GM19452 (cell line): Measurements from ENCODE around the gene CEP85L.
A peak's percentile ranks its signal among the peaks of the same experiment; 100 is the strongest.

ENCODE experiments used
- ATAC-seq: cut with Tn5 transposase; IDR thresholded peaks from one replicate; pipeline ENCODE4 v1.9.1; 2021; ENCODE audit not compliant: unreplicated experiment

CEP85L gene

DNA sequence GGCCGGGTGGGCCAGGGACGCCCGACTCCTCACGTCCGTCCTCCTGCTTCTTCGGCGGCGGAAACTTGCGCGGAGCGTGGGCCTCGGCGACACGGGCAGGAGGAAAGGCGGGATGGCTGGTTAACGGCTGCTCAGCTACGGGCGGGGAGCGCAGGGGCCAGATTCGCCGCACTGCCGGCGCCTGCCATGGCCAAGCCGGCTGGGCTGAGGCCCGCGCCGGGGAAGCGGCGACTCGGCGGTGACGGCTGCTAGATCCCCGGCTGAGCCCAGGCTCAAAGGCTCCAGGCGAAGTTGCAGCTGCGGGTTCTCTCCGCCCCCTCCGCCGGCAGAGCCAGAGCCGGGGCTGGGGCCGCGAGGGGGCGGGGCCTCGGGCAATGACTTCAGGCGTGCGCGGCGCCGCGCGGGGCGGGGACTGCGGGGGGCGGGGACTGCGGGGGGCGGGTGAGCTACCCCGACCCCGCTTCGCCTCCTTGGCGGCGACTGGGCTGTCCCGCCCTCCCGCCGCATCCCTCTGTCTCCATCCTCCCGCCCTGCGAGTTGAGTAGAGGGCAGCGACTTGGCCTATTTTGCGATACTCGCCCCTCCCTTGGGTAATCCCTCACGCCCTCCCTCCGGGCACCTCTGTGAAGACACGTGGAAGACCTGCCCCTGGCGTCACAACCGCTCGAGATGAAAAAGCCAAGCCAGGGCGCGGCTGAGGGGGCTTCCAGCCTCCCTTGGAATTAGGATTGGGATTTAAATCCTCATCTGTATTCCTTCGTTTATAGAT is at the start of gene CEP85L:
CEP85L (minus strand) TSS at position 310 of the 769 bp plus-strand sequence. CDS start 322 bp downstream, outside the sequence.
- ATAC-seq: peak; percentile 90

DNA sequence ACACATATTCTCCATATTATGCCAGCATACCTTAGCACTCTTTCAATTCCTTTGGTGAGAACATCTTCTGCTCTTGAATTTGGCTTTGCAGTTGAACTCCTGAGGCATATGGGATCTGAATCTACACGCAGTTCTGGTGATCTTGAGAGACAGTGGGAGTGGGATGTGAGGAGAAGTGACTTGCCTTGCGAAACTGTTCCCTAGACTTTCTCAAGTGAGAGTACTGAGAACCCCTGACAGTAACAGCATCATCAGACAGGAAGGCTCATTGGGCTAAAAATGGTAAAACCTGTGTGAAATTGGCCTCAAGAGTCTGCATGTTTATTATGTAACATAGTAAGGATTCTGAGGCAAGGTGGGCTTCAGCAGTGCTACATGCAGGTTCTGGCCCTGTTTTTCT is 49.1 kb upstream of the CEP85L start:
- no peak for ATAC-seq

DNA sequence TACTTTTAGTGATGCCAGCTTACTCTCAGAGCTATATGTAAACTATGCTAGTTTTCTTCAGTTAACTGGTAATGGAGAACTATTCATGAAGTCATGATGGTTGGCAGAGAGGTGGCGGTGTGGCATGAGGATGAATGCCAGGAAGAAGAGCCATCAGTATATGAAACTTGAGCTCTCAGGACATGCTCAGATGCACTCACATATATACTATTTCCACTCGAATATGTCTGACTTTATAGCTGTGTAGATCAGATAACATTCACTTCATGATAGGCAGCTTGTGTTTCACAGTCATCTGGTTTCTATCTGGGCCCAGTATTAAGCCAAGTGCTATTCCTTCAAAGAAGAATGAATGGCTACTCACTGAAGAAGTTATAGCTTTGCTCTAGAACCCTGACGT is 46.2 kb upstream of the CEP85L start:
- no peak for ATAC-seq

DNA sequence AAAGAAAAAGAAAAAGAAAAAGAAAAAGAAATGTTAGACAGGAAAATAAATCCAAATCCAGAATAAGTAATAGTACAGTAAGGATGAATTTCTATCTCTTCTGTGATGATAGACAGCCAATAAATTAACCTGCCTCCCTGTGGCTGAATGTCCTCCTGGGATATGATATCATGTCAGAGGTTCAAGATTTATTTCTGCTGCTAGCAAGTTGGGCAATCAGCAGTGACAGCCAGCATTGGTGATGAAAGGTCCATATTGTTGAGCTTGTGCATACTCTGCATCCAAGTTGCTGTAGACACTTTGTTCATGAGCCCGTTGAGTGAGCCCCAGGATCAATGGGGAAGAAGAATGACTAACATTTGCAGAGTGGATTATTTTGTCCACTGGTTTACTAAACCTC is 44.9 kb upstream of the CEP85L start:
- no peak for ATAC-seq

DNA sequence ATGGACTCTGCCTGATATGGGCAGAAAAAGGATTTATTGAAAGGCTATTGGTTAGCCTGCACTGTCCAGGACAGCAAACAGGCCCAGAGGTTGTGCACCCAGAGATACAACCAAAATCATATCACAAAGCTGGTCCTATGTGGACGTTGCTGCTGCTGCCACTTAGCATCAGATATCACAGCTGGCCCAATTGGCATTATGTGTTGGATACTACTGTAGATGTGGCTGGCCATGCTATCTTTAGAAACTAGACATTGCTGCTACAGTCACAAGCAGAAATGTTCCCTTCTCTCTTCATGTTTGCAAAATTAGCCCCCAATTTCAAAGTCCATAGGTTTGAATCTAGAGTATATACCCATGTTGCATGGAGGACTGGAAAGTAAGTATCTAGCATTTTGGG is 42.2 kb upstream of the CEP85L start:
- ATAC-seq: no peak

DNA sequence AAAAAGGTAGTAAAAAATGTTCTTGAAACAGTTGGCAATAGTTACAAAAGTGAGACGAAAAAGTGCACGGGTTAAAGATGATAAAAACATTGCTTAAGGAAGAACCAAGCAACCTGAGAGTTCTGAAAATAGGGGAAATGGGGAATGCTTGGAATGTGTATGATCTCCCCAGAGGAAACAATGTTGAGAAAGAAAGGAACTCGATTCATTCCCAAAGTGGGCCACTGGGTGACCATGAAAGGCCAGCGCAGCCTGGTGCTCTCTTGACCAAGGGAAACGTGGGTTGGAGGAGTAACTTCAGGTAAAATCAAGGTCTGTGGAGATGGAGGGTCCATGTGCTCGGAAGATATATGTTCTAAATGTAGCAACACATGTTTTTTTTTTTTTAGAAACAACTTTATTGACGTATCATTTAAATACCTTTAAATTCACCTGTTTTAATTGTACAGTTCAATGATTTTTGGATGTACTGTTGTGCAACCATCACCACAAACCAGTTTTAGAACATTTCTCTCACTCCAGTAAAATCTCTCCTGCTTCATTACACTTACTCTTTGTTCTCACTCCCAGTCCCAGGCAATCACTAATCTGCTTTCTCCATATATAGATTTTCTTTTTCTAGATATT is 34.5 kb upstream of the CEP85L start:
- ATAC-seq: no peak

DNA sequence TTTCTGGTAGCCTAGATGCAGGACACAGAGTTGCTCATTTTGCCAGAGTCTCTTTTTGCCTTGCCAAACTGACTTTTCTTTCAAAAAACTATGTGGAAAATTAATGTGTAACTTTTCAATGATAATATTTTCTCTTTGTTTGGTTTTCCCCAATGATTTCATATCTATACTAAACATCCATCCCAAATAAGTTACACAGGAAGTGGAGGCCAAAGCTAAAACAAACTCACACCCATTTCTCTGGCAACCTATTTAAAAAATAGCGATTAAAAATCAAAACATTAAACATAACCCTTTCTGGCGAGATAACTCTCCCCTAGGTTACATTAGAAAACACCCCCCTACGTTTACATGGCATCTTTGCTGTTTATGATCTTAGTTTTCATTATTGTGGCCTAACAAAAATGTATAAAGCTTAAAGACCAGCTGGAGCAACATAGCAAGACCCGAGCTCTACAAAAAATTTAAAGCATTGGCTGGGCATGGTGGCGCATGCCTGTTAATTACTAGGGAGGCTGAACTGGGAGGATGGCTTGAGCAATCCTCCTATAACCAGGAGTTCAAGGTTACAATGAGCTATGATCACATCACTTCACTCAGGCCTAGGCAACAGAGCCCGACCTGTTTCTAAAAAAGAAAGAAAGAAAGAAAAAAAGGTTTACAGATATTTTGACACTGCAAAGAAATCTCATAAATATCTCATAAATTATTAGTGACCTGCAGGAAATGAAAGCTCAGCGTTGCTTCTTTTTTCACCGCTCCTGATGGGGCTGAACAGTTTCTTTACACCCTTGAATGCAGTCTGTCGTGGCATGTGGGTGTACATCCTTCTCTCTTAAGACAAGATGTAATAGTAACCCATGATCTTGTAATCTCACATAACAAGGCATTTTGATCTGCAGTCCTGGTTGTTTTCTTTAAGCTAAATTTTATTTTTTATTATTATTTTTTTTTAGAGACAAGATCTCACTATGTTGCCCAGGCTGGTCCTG is 32.8 kb upstream of the CEP85L start:
- ATAC-seq: peak; percentile 52

DNA sequence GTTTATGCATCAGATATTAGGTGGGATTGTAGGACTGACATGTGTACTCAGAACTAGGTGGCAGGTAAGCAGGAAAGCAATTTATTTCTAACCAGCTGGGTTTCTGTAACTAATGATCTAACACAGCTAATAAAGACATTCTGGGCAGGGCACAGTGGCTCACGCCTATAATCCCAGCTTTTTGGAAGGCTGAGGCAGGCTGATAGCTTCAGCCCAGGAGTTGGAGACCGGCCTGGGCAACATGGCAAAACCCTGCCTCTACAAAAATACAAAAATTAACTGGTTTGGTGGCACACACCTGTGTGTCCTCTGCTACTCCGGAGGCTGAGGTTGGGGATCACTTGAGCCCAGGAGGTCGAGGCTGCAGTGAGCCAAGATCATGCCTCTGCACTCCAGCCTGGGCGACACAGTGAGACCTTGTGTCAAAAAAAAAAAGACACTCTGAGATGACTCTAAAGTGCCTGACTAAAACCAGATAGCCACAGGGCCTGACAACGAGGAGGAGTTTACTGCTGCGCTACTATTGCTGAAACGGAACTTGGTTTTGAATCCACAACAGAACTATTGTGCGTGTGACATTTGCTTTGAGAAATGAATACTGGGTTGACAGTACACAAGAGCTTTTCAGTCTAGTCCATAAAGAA is 29.2 kb upstream of the CEP85L start:
- no peak for ATAC-seq

DNA sequence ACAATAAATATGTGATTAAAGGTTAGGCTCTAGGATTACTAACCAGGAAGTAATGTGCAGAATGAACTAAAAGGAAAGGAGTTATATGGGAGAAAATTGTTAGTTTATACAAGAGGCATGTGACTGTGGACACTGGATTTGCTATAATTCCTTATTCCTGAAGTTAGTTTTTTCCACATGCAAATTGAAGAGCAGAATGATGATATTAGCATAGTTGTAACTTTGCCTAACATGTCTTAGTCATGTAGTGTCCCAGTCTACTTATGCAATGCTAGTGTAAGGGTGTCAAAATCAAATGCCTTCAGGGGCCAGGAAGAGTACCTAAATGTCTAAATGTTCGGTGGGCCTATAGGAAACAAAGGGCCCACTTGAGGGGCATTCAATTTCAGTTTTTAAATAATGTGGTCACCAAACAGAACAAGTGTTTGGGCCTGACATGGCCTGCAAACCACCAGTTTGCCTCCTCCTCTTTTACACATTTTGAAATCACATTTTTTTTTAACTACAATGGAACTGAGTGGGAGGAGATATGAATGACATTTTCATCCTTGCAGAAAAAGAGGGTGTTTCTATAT is 28.0 kb upstream of the CEP85L start:
- ATAC-seq: no peak

DNA sequence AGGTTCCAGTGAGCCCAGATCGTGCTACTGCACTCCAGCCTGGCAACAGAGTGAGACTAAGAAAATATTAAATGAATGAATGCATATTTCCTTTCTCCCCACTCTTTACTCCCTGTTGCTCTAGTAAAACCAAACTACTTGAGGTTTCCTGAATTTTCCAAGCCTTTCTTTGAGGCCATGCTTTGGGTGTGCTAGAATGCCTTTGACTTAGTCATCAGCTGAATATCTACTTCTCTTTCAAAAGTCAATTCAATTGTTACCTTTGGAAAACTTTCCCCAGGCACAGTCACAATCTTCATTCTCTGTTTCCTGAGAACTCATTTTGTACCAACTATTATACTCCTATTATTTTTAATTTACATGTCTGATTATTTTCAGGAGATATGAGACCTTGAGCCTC is 27.5 kb upstream of the CEP85L start:
- no peak for ATAC-seq

DNA sequence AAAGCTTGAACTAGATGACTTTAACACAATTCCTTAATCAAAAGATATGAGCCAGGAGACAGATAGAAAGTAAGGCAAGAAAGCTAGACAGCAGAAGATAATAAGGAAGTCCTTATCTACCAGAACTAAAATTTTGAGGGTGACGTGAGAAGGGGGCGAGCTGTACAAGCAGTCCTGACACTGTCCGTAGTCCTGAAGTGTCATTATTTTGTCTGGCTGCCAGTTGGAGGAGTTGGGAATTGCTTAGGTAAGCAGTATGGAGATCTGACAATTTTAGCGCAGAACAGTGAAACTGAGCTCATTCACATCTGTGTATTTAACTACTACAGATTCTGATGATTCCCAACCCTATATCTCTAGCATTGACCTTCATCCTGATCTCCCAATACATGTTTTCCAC is 25.8 kb upstream of the CEP85L start:
- ATAC-seq: no peak

DNA sequence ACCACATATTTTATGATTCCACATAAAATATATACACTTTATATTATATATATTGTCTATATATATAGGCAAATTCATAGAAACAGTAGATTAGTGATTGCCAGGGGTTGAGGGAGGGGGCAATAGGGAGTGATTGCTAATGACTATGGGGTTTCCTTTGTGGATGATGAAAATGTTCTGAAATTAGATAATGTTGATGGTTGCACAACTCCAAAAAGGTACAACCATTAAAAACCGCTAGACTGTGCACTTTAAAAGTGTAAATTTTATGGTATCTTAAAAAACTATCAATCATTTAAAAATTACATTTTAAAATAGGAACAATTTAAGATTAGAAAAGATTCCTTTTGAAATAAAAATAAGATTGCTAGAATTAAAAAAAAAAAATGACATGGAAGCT is 23.8 kb upstream of the CEP85L start:
- ATAC-seq: no peak

DNA sequence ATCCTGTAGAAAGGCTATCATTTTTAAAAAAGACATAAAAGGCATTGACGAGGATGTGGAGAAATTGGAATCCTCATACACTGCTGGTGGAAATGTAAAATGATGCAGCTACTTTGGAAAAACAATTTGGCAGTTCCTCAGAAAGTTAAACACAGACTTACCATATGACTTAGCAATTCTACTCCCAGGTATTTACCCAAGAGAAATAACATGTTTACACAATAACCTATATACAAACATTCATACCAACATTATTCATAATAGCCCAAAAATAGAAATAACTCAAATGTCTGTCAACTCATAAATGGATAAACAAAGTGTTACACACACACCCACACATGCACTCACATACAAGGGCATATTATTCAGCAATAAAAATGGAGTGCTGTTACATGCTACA is 23.4 kb upstream of the CEP85L start:
- no peak for ATAC-seq

DNA sequence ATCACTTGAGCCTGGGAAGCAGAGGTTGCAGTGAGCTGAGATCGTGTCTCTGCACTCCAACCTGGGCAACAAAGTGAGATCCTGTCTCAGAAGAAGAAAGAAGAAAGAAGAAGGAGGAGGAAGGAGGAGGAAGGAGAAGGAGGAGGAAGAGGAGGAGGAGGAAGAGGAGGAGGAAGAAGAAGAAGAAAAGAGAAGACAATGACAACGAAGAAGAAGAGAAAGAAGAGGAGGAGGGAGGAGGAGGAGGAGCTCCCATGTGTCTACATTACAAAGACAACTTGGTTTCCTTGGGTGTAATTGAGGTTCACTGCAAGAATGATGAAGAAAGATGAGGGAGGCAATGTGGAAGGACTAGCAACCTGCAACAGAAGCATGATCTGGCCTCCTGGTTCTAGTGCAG is 21.3 kb upstream of the CEP85L start:
- ATAC-seq: no peak

DNA sequence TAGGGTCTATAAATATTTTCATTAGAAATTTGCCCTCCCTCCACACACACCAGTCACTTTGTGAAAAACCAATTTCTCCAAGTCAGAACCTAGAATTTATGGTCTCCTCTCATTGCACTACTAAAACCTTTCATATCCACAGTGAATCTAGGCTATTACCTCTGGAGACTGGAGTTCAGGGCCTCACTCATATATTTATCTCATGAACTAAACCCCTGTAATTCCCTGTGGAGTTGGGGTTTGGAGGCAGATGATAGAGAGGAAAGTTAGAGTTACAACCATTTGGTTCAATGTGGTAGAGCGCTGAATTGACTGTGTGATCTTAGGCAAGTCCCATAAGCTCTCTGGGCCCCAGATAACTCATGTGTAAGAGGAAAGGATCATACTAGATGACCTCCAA is 18.2 kb upstream of the CEP85L start:
- no peak for ATAC-seq

DNA sequence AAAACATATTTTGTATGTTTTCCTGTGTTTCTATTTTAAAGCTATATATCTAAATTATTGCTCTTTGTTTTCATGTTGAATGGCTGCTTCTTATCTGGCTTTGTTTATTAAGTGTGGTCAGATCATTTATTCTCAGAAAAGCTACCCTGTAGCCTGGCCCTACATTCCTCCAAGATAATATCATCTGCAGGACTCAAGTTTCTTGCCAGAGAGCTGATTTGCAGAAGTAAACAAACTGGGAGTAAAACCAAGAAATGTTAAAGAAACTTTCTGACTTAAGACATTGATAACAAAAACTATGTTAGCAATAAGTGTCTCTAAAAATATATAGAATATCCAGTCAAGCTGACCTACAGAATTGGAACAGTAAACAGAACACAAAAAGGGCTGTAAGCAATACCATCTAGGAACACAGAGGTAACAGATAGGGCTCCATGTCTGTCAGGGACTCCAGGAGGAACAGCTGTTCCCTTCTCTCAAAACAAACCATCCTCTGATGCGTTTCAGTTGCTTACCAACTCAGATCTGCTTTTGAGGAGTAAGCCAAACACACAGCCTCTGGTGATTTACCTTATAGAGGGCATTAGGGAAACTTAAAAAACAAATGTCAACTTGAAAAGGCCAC is 17.5 kb upstream of the CEP85L start:
- ATAC-seq: no peak

DNA sequence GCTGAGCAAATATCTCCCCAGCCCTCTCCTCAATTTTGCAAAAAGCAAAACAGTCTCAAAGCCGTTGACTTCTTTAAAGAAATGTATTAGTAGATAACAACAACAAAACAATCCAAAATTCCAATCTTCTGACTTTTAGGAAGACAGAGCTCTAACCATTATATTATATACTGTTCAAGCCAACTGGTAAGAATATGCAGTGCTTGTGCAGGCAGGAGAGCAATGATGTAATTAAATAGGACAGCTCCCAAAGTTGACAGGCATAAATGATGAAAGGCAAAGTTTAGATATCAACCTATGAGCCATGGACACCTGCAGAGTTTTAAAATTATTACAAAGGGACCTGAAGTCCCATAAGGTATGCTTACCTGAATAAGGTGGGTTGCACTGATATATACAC is 16.6 kb upstream of the CEP85L start:
- no peak for ATAC-seq

DNA sequence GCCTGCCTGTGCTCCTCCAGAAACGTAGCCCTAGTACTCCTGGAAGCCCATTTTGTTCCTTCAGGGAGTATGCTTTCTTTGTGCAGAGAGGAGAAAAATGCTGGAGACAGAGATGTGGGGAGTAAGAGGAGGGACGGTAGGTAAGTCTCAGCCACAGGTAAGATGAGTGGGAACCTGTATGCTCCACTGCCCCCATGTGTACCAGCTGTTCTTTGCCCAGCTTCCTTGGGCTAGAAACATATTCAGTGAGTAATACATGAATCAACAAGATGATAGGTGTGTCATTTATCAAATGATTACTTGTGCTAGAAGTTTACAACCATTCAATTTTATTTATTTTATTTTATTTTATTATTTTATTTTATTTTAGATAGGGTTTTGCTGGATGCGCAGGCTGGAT is 13.6 kb upstream of the CEP85L start:
- no peak for ATAC-seq

DNA sequence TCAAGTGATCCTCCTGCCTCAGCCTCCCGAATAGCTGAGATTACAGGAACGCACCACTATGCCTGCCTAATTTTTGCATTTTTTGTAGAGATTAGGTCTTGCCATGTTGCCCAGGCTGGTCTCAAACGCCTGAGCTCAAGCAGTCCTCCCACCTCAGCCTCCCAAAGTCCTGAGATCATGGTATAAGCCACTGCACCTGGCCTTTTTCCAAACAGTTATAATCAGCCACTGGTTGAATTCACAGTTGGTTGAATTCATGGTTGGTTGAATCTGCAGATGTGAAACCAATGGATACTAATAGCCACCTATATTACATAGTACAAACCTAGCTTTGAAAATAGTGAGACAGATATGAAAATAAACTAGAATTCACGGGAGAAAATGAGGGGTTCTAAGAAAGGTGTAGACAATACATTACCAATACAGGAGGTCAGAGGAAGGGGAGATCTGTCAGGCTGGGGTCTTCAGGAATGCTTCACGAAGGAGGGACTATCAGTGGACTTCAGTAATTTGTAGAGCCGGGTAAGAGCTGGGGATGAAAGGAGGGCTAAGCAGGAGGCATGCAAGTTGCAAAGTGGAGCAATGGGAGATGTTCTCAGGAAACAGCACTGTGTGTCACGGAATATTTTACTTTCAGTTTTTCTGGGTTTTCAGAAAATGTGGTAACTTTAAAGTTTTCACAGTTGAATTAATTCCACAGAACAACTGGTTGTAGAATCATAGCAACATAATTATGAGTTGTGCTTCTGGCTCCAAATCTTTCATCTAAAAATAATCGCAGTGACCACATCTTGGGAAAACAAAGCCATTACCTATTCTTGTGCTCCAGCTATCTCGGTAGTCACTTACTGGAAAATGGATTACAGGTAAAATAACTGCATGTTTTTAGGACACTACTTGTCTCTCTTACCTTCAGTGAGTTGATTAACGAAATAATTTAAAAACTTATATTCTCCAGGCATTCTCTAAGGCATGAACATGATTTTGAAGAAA is 12.9 kb upstream of the CEP85L start:
- ATAC-seq: no peak
